Smooth muscle cell (in vitro differentiated cells): Measurements from ENCODE around the gene AMMECR1. TPM values are rescaled to one million over a fixed set of nuclear protein-coding genes. Genes with fewer than 3 reads are reported as not detected.
"Not testable (repeated sequence)": the region's sequence is repeated elsewhere in the genome, so short reads cannot be mapped to it uniquely, and the experiment has no call there.

ENCODE experiments used
- DNase-seq: peaks from one replicate; lab custom pipeline; 2025; ENCODE audit not compliant: unreplicated experiment; lab: John Stamatoyannopoulos, UW
- H2AFZ ChIP-seq: fragments of 200-600 bp; sonication (generic); 2 replicates; pipeline ENCODE4 v1.6.0; 2016; ENCODE audit warnings: antibody characterized with exemption, low read depth, mild to moderate bottlenecking
- H3F3A ChIP-seq: fragments of 200-600 bp; sonication (generic); 2 replicates; pipeline ENCODE4 v1.6.0; 2017; ENCODE audit warnings: antibody characterized with exemption, low read depth
- H3K27ac ChIP-seq: fragments of 200-600 bp; sonication (generic); 2 replicates; pipeline ENCODE4 v1.5.1; 2016; ENCODE audit warnings: low read depth, mild to moderate bottlenecking
- H3K27me3 ChIP-seq: fragments of 200-600 bp; sonication (generic); 2 replicates; pipeline ENCODE4 v1.6.1; 2016; ENCODE audit warnings: low read depth, mild to moderate bottlenecking
- H3K36me3 ChIP-seq: fragments of 200-600 bp; sonication (generic); 2 replicates; pipeline ENCODE4 v1.5.1; 2016; ENCODE audit warnings: low read depth
- H3K4me1 ChIP-seq: fragments of 200-600 bp; sonication (generic); 2 replicates; pipeline ENCODE4 v1.5.1; 2016; ENCODE audit warnings: low read depth
- H3K4me2 ChIP-seq: fragments of 200-600 bp; sonication (generic); 2 replicates; pipeline ENCODE4 v1.6.0; 2016; ENCODE audit warnings: mild to moderate bottlenecking
- H3K4me3 ChIP-seq: fragments of 200-600 bp; sonication (generic); 2 replicates; pipeline ENCODE4 v1.5.1; 2016; ENCODE audit warnings: mild to moderate bottlenecking
- H3K79me2 ChIP-seq: fragments of 200-600 bp; sonication (generic); 2 replicates; pipeline ENCODE4 v1.6.0; 2016; ENCODE audit warnings: low read depth, mild to moderate bottlenecking
- H3K9ac ChIP-seq: fragments of 200-600 bp; sonication (generic); 2 replicates; pipeline ENCODE4 v1.6.0; 2016; ENCODE audit warnings: low read depth
- H3K9me3 ChIP-seq: fragments of 200-600 bp; sonication (generic); replicated peaks from 2 replicates; pipeline ENCODE4 v1.5.1; 2016; ENCODE audit warnings: low read depth
- H4K20me1 ChIP-seq: fragments of 200-600 bp; sonication (generic); 2 replicates; pipeline ENCODE4 v1.6.0; 2016; ENCODE audit warnings: low read depth
- WGBS: methylation state at CpG from one replicate; pipeline ENCODE4 v1.1.7; 2016; ENCODE audit warnings: low lambda C conversion rate; 5-methylcytosine and 5-hydroxymethylcytosine counted together
- polyA plus RNA-seq: library from polyadenylated mRNA; unstranded; fragments of >200 nt; fragmentation: Nextera tagmentation; extraction: Ambion mirVana; gene quantifications from 2 replicates; pipeline ENCODE4 v1.2.1, GENCODE V29; 2016
- total RNA-seq: library from RNA; depleted of rRNA; stranded (reverse); fragments of >200 nt; gene quantifications from 2 replicates; pipeline ENCODE4 v1.2.3, GENCODE V29; 2014
- TF ChIP-seq, protein P1 (sequence below): fragments of 200-600 bp; sonication (generic); IDR thresholded peaks from 2 replicates; pipeline ENCODE4 v1.5.1; 2017; ENCODE audit warnings: borderline replicate concordance, mild to moderate bottlenecking, antibody characterized with exemption; ENCODE audit not compliant: insufficient read depth, poor library complexity, severe bottlenecking

AMMECR1 gene
- total and polyA plus RNA-seq, 2 experiments from 2014 or later, result 5.5 to 19.6 TPM

DNA sequence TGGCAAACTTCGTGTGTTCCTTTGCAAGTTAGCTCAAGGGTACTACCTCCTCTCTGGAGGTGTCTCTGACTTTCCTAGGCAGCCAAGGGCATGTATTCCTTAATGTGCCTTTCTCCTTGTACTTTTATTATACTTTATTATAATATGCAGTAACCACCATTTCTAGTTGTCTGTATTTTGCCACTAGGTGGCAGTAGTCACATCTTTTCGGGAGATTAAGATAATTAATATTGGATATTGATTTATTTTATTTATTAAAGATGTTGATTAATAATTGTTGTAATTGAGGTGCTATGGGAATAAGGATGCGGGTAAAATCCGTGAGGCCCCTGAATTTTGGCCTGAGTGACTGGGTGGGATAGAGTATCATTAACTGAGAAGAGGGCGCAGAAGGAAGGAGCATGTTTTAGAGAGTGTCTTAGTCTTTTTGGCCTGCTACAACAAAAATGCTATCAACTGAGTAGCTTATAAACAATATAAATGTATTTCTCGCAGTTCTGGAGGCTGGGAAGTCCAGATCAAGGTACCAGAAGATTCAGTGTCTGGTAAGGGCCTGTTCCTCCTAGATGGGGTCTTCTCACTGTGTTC, 161.6 kb downstream of the AMMECR1 start:
- H3K79me2 ChIP-seq, result no peaks in the 10 kb centered on the region
- H3K36me3 ChIP-seq, result no peaks in the 10 kb centered on the region
- no peaks in the 10 kb centered on the region for H3K4me1 ChIP-seq
- no peak overlapping the region for H3K4me3 ChIP-seq
- H4K20me1 ChIP-seq, result no peaks in the 10 kb centered on the region
- TF ChIP-seq, protein P1, sequence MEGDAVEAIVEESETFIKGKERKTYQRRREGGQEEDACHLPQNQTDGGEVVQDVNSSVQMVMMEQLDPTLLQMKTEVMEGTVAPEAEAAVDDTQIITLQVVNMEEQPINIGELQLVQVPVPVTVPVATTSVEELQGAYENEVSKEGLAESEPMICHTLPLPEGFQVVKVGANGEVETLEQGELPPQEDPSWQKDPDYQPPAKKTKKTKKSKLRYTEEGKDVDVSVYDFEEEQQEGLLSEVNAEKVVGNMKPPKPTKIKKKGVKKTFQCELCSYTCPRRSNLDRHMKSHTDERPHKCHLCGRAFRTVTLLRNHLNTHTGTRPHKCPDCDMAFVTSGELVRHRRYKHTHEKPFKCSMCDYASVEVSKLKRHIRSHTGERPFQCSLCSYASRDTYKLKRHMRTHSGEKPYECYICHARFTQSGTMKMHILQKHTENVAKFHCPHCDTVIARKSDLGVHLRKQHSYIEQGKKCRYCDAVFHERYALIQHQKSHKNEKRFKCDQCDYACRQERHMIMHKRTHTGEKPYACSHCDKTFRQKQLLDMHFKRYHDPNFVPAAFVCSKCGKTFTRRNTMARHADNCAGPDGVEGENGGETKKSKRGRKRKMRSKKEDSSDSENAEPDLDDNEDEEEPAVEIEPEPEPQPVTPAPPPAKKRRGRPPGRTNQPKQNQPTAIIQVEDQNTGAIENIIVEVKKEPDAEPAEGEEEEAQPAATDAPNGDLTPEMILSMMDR, result peak; percentile 58
- no peak overlapping the region for H2AFZ ChIP-seq
- H3F3A ChIP-seq, result no peaks in the 10 kb centered on the region
- no peak overlapping the region for H3K27ac ChIP-seq
- no peak for DNase-seq
- H3K4me2 ChIP-seq, result no peak overlapping the region
- WGBS, result 65% methylated on average over 6 of the region's 6 CpGs
- no peaks in the 10 kb centered on the region for H3K9me3 ChIP-seq
- no peak overlapping the region for H3K9ac ChIP-seq
- H3K27me3 ChIP-seq, result no peaks in the 10 kb centered on the region

DNA sequence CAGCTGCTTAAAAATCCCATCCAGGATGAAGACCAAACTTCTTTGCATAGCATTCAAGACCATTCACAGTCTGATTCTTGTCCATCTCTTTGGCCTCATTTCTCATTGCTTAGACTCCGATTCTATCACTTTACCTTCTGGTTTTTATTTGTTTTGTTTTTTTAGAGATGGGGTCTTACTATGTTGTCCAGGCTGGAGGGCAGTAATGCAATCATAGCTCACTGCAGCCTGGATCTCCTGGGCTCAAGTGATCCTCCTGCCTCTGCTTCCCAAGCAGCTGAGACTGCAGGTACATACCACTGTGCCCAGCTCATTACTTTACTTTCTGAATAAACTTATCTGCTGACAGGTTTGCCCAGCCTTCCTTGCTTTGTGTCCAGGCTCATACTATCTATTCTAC, 162.1 kb downstream of the AMMECR1 start:
- H4K20me1 ChIP-seq, result no peaks in the 10 kb centered on the region
- H3K27me3 ChIP-seq, result no peaks in the 10 kb centered on the region
- no peaks in the 10 kb centered on the region for H3F3A ChIP-seq
- no peaks in the 10 kb centered on the region for H3K79me2 ChIP-seq
- no peaks in the 10 kb centered on the region for H3K36me3 ChIP-seq
- H2AFZ ChIP-seq, result no peak overlapping the region
- no peak overlapping the region for H3K4me2 ChIP-seq
- 80% methylated on average over 1 of the region's 1 CpG for WGBS
- H3K9ac ChIP-seq, result no peak overlapping the region
- H3K27ac ChIP-seq, result no peak overlapping the region
- no peaks in the 10 kb centered on the region for H3K9me3 ChIP-seq
- TF ChIP-seq, protein P1, result no peak
- H3K4me1 ChIP-seq, result no peaks in the 10 kb centered on the region
- H3K4me3 ChIP-seq, result no peak overlapping the region
- no peak for DNase-seq

DNA sequence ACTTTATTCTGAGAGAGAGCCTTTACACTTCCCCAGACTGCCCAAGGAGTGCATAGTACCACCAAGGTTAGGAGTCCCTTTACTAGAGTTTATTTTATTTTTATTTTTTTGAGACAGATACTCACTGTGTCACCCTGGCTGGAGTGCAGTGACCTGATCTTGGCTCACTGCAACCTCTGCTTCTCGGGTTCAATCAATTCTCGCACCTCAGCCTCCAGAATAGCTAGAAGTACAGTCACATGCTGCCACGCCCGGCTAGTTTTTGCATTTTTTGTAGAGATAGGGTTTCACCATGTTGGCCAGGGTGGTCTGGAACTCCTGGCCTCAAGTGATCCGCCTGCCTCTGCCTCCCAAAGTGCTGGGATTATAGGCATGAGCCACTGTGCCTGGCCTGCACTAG, 163.6 kb downstream of the AMMECR1 start:
- H3K36me3 ChIP-seq, H2AFZ ChIP-seq, DNase-seq, H3K4me1 ChIP-seq, H3K9ac ChIP-seq, H4K20me1 ChIP-seq, H3K4me3 ChIP-seq, H3K79me2 ChIP-seq, H3K27ac ChIP-seq, H3K9me3 ChIP-seq, H3K27me3 ChIP-seq, H3F3A ChIP-seq: not testable (repeated sequence)
- H3K4me2 ChIP-seq, result peak overlapping the region; percentile 26
- WGBS, result 74% methylated on average over 5 of the region's 5 CpGs

DNA sequence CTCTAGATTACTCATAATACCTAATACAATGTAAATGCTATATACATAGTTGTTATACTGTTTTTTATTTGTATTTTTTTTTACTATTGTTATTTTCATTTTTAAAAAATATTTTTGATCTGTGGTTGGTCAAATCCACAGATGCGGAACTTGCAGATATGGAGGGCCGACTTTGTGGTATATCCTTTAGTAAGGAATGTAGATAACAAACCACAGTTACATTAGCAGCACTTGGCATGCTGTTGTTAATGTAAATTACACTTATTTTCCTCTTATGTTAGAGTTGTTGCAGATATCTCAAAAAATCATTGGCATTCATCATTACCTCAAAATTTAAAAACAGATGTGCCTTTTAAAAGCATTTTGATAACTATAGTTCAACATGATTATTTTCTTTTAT, 164.0 kb downstream of the AMMECR1 start:
- Histone ChIP-seq H3F3A (no peaks in the 10 kb centered on the region), H3K4me2 (peak overlapping the region; percentile 26), H3K4me3 (no peak overlapping the region), H3K4me1 (no peaks in the 10 kb centered on the region), H3K36me3 (no peaks in the 10 kb centered on the region), H2AFZ (no peak overlapping the region), H3K79me2 (no peaks in the 10 kb centered on the region), H3K9me3 (no peaks in the 10 kb centered on the region), H3K27me3 (no peaks in the 10 kb centered on the region), H3K9ac (no peak overlapping the region), H3K27ac (no peak overlapping the region), H4K20me1 (no peaks in the 10 kb centered on the region)
- TF ChIP-seq, protein P1, result no peak
- no peak for DNase-seq
- 28% methylated on average over 2 of the region's 2 CpGs for WGBS
